CD4-positive, alpha-beta T cell (primary cell): ENCODE measurements around the gene ELMO1. TPM values are rescaled to one million over a fixed set of nuclear protein-coding genes. Genes with fewer than 3 reads are reported as not detected.

Experiments
- ATAC-seq: fragments of 200-7000 bp; cut with Tn5 transposase; one replicate; pipeline ENCODE4 v1.10.0; 2022; ENCODE audit warnings: mild to moderate bottlenecking; ENCODE audit not compliant: poor library complexity
- CTCF ChIA-PET: fragments of 350-600 bp; sonication (Branson Sonifier 250); formaldehyde crosslinking; loops from one replicate; lab custom pipeline; 2021; ENCODE audit warnings: antibody characterized with exemption, inconsistent platforms; lab: Charles Lee
- POLR2A ChIA-PET: fragments of 350-600 bp; sonication (Branson Sonifier 250); formaldehyde crosslinking; loops from one replicate; lab custom pipeline; 2021; ENCODE audit warnings: antibody characterized with exemption, inconsistent platforms; lab: Charles Lee
- DNase-seq, 14 experiments: peaks; one replicate each; pipeline ENCODE4 v3.0.0-alpha.2; 2013 to 2020; ENCODE audit warnings: mixed read lengths in 2 of 14
- H3K27ac ChIP-seq, 2 donors: one replicate each; pipeline versions ENCODE4 v1.5.1 to v1.7.0; 2013; ENCODE audit warnings: low read length in 2 of 2, low read depth in 1 of 2, mild to moderate bottlenecking in 1 of 2
- H3K27me3 ChIP-seq, 2 experiments: 1 replicate in 1 of 2; 2 replicates in 1 of 2; pipeline versions ENCODE4 v1.6.1 to v1.7.0; 2013; ENCODE audit warnings: low read length in 2 of 2, control low read depth in 1 of 2, mild to moderate bottlenecking in 1 of 2, moderate library complexity in 1 of 2; ENCODE audit not compliant: insufficient read depth in 2 of 2, control insufficient read depth in 1 of 2
- H3K36me3 ChIP-seq: one replicate; pipeline ENCODE4 v1.6.1; 2013; ENCODE audit warnings: low read length, control low read depth; ENCODE audit not compliant: insufficient read depth
- H3K4me1 ChIP-seq: one replicate; pipeline ENCODE4 v1.6.1; 2013; ENCODE audit warnings: low read length, control low read depth; ENCODE audit not compliant: insufficient read depth
- H3K4me3 ChIP-seq: one replicate; pipeline ENCODE4 v1.5.1; 2013; ENCODE audit warnings: mild to moderate bottlenecking, low read length, moderate library complexity
- H3K9me3 ChIP-seq, 2 experiments: 1 replicate in 1 of 2; 2 replicates in 1 of 2; pipeline versions ENCODE4 v1.6.1 to v1.7.0; 2013; ENCODE audit warnings: low read length in 2 of 2, mild to moderate bottlenecking in 2 of 2, control low read depth in 1 of 2, moderate library complexity in 1 of 2; ENCODE audit not compliant: control insufficient read depth in 1 of 2, insufficient read depth in 1 of 2
- H3K27ac Mint-ChIP-seq: one replicate; pipeline ENCODE4 v1.8.0; 2020; ENCODE audit warnings: mixed read lengths
- H3K27me3 Mint-ChIP-seq: one replicate; pipeline ENCODE4 v1.8.0; 2021; ENCODE audit warnings: mixed read lengths
- H3K36me3 Mint-ChIP-seq: one replicate; pipeline ENCODE4 v1.8.0; 2021; ENCODE audit warnings: low read depth, mixed read lengths
- H3K4me1 Mint-ChIP-seq: one replicate; pipeline ENCODE4 v1.8.0; 2021; ENCODE audit warnings: low read depth, mixed read lengths
- H3K4me3 Mint-ChIP-seq: one replicate; pipeline ENCODE4 v1.8.0; 2020; ENCODE audit warnings: mild to moderate bottlenecking, mixed read lengths
- H3K9me3 Mint-ChIP-seq: one replicate; pipeline ENCODE4 v1.8.0; 2020; ENCODE audit warnings: mixed read lengths
- CTCF ChIP-seq: fragments of 200-600 bp; IDR thresholded peaks from one replicate; pipeline ENCODE4 v1.8.0; 2022; ENCODE audit warnings: antibody characterized with exemption, mild to moderate bottlenecking
- intact Hi-C, 2 experiments: fragments of 100-400 bp; cut with DNase I in 1 of 2; cut with micrococcal nuclease in 1 of 2; formaldehyde crosslinking; loops; one replicate each; pipeline versions ENCODE4 v1.15.1 to v1.9.0; 2023 to 2025; cut with DNase I, micrococcal nuclease
- total RNA-seq, 174 experiments: library from RNA in 2 of 174; stranded (reverse) in 2 of 174; gene quantifications; one replicate each; pipeline ENCODE4 v1.2.3 and lab custom pipeline; 2021 to 2026

The ELMO1 gene
- total RNA-seq, 2 experiments from 2014 or later = 117 to 120 TPM

DNA sequence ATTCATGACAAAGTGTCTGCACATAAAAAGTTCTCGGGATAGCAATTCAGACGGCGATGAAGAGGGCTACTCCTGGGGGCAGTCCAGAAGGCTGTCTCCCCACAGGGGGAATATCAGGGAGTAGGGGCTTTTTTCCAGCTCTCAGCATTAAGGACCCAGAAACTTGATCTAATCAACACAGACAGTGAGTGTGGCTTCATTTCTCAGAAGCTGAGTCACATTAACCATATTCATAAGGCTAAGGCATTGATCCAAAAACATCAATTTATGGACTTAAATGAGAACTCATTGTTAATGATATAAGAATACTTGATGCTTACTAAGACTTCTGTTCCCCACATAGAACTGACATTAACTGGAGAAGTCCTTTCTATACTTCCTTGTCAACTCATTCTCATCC lies 636.9 kb downstream of the ELMO1 start:
- Mint-ChIP-seq H3K36me3 (no peaks in the 10 kb centered on the region), H3K27ac (no peak overlapping the region), H3K4me3 (no peak overlapping the region), H3K9me3 (no peaks in the 10 kb centered on the region), H3K27me3 (no peaks in the 10 kb centered on the region), H3K4me1 (peaks cover 17% of the 10 kb centered on the region)
- H3K4me3 ChIP-seq = no peak overlapping the region
- no peak overlapping the region for H3K27ac ChIP-seq
- no peak for TF ChIP-seq CTCF
- ChIA-PET CTCF (interaction anchor here (0.9 kb wide), 1 partner anchor 21 kb away, joined by 3 read pairs; no protein-coding TSS in a partner anchor), POLR2A (interaction anchor here (0.6 to 1.8 kb wide), 2 partner anchors 14 to 24 kb away, joined by 3 to 4 read pairs; no protein-coding TSS in a partner anchor)
- no peaks in the 10 kb centered on the region for H3K9me3 ChIP-seq
- no peaks in the 10 kb centered on the region for H3K27me3 ChIP-seq
- no peaks in the 10 kb centered on the region for H3K36me3 ChIP-seq
- ATAC-seq (no peak), DNase-seq (no peak)
- H3K4me1 ChIP-seq = peaks cover 6% of the 10 kb centered on the region
- intact Hi-C loops = no loop called here

GRCh38 chr7:36810489-36810888 lies 638.2 kb downstream of the ELMO1 start:
- no peak for TF ChIP-seq CTCF
- POLR2A ChIA-PET = interaction anchor here (1.8 kb wide), 1 partner anchor 23 kb away, joined by 4 read pairs; no protein-coding TSS in a partner anchor

GRCh38 chr7:36810032-36810431 lies 638.6 kb downstream of the ELMO1 start:
- Histone ChIP-seq H3K4me1 (peaks cover 6% of the 10 kb centered on the region), H3K4me3 (no peak overlapping the region), H3K27ac (no peak overlapping the region), H3K36me3 (no peaks in the 10 kb centered on the region), H3K27me3 (no peaks in the 10 kb centered on the region), H3K9me3 (no peaks in the 10 kb centered on the region)
- intact Hi-C loops = no loop called here
- H3K36me3 Mint-ChIP-seq = no peaks in the 10 kb centered on the region
- ATAC-seq (no peak), DNase-seq (no peak)
- H3K9me3 Mint-ChIP-seq = no peaks in the 10 kb centered on the region
- peaks cover 4% of the 10 kb centered on the region for H3K27me3 Mint-ChIP-seq
- no peak for TF ChIP-seq CTCF
- ChIA-PET CTCF (no interaction called here), POLR2A (interaction anchor here (1.8 kb wide), 1 partner anchor 22 kb away, joined by 4 read pairs; no protein-coding TSS in a partner anchor)
- H3K4me3 Mint-ChIP-seq = no peak overlapping the region
- H3K4me1 Mint-ChIP-seq = peaks cover 17% of the 10 kb centered on the region
- H3K27ac Mint-ChIP-seq = no peak overlapping the region

More at GRCh38 chr7:36810489-36810888, 638.2 kb downstream of the ELMO1 start:
- no peak for ATAC-seq
- Histone ChIP-seq H3K27me3 (no peaks in the 10 kb centered on the region), H3K4me3 (no peak overlapping the region), H3K36me3 (no peaks in the 10 kb centered on the region), H3K4me1 (peaks cover 6% of the 10 kb centered on the region), H3K9me3 (no peaks in the 10 kb centered on the region), H3K27ac (no peak overlapping the region)
- DNase-seq = no peak
- Mint-ChIP-seq H3K27ac (no peak overlapping the region), H3K36me3 (no peaks in the 10 kb centered on the region), H3K9me3 (no peaks in the 10 kb centered on the region), H3K4me1 (peaks cover 17% of the 10 kb centered on the region), H3K4me3 (no peak overlapping the region), H3K27me3 (peaks cover 4% of the 10 kb centered on the region)
- CTCF ChIA-PET = no interaction called here
- intact Hi-C loops = no loop called here
